Measurements from ENCODE around the gene PXN.

Gene PXN

GRCh38 chr12:120181991-120182631, 83.4 kb downstream of the PXN start (continued):
- TF ChIP-seq PRDM6 (tag by site-specific recombination; IDR thresholded peaks at IDR 0.05) (peak; percentile 56; the same call in 1 of the 2 replicates), SP7 (tag by site-specific recombination; IDR thresholded peaks at IDR 0.05) (peak; percentile 70), ZNF660 (tag by site-specific recombination; IDR thresholded peaks at IDR 0.05) (no peak), ZNF184 (tag by site-specific recombination; IDR thresholded peaks at IDR 0.05) (0 out of 2 replicates have a peak, but pooled peaks have one; percentile 20), TSHZ1 (tag by site-specific recombination; IDR thresholded peaks at IDR 0.05; ENCODE audit: borderline replicate concordance) (peak; percentile 53; the same call in 1 of the 2 replicates), ZNF341 (tag by site-specific recombination; IDR thresholded peaks at IDR 0.05; ENCODE audit: low read depth) (0 out of 2 replicates have a peak, but pooled peaks have one; percentile 28), ZNF629 (tag by site-specific recombination; IDR thresholded peaks at IDR 0.05) (peak; percentile 81), ZNF639 (tag by site-specific recombination; IDR thresholded peaks at IDR 0.05) (0 out of 2 replicates have a peak, but pooled peaks have one; percentile 47), ZNF843 (tag by site-specific recombination; IDR thresholded peaks at IDR 0.05) (no peak), ZXDB (tag by site-specific recombination; IDR thresholded peaks at IDR 0.05) (0 out of 2 replicates have a peak, but pooled peaks have one; percentile 46), BCL11B (tag by site-specific recombination; IDR thresholded peaks at IDR 0.05; ENCODE audit: low read depth) (peak; percentile 20; the same call in 1 of the 2 replicates), ATF2 (tag by site-specific recombination; IDR thresholded peaks at IDR 0.05; ENCODE audit: low read depth) (peak; percentile 38; the same call in 1 of the 2 replicates), FEZF1 (tag by site-specific recombination; IDR thresholded peaks at IDR 0.05) (0 out of 2 replicates have a peak, but pooled peaks have one; percentile 13)

GRCh38 chr12:120180975-120181374, 84.6 kb downstream of the PXN start:
- POLR2A ChIA-PET, result no interaction called here

More at GRCh38 chr12:120180975-120181374, 84.6 kb downstream of the PXN start:
- Histone ChIP-seq H3K4me1 (ENCODE audit: control insufficient read depth, insufficient read depth, low read length) (no peaks in the 10 kb centered on the region), H3K36me3 (ENCODE audit: control insufficient read depth in 2 of 2, insufficient read depth in 1 of 2, low read length in 2 of 2) (peaks cover 48 to 83% of the 10 kb centered on the region in 2 experiments), H3K4me3 (ENCODE audit: low read depth, low read length) (no peak overlapping the region), H3K27ac (ENCODE audit: extremely low read depth, low read depth, low read length) (no peak overlapping the region), H3K9me3 (ENCODE audit: control insufficient read depth, insufficient read depth, low read depth, low read length) (no peaks in the 10 kb centered on the region)
- TF ChIP-seq ZNF211 (tag by site-specific recombination; IDR thresholded peaks at IDR 0.05; ENCODE audit: low read depth) (no peak), SCRT1 (tag by site-specific recombination; IDR thresholded peaks at IDR 0.05; ENCODE audit: borderline replicate concordance) (peak; percentile 26; the same call in 1 of the 2 replicates), SCRT2 (tag by site-specific recombination; IDR thresholded peaks at IDR 0.05) (0 out of 2 replicates have a peak, but pooled peaks have one; percentile 43)
- CTCF ChIA-PET, result interaction anchor here (0.6 kb wide), 1 partner anchor 402 kb away, joined by 4 read pairs; no protein-coding TSS in a partner anchor

Data from HEK293 (cell line).